Body of pancreas (tissue), 4 donors: Measurements from ENCODE around the gene RHD. TPM values are rescaled to one million over a fixed set of nuclear protein-coding genes. Genes with fewer than 3 reads are reported as not detected.

ENCODE experiments used
- ATAC-seq: fragments of 150-250 bp; one replicate; pipeline ENCODE4 v1.9.1; 2016
- DNase-seq, 4 donors: peaks; one replicate each; pipeline ENCODE4 v3.0.0-alpha.2; 2019
- H3K27ac ChIP-seq, 4 donors: fragments of 200-600 bp; sonication (generic); 1 replicate in 3 of 4; 2 replicates in 1 of 4; pipeline versions ENCODE4 v1.5.1 to v1.6.1; 2016 to 2019; ENCODE audit warnings: mild to moderate bottlenecking in 1 of 4, mixed read lengths in 1 of 4, moderate library complexity in 1 of 4
- H3K27me3 ChIP-seq, 2 donors: fragments of 200-600 bp; sonication (generic); one replicate each; pipeline ENCODE4 v1.6.0; 2016; ENCODE audit warnings: mild to moderate bottlenecking in 1 of 2
- H3K36me3 ChIP-seq, 2 donors: fragments of 200-600 bp; sonication (generic); replicated peaks in 1 of 2; 2 replicates each; pipeline ENCODE4 v1.5.1; 2016; ENCODE audit warnings: low read depth in 2 of 2; ENCODE audit not compliant: insufficient read depth in 1 of 2
- H3K4me1 ChIP-seq: fragments of 200-600 bp; sonication (generic); one replicate; pipeline ENCODE4 v1.6.0; 2016
- H3K4me3 ChIP-seq, 2 donors: fragments of 200-600 bp; sonication (generic); 1 replicate in 1 of 2; 2 replicates in 1 of 2; pipeline ENCODE4 v1.5.1; 2016 to 2019
- H3K9me3 ChIP-seq, 3 donors: fragments of 200-600 bp; sonication (generic); 1 replicate in 2 of 3; 2 replicates in 1 of 3; pipeline ENCODE4 v1.5.1; 2016
- CTCF ChIP-seq, 7 experiments: fragments of 450-650 bp in 4 of 7; fragments of 200-600 bp in 3 of 7; sonication (generic) in 3 of 7; IDR thresholded peaks; one replicate each; pipeline ENCODE4 v1.5.1; 2016 to 2019; ENCODE audit warnings: antibody characterized with exemption in 7 of 7
- POLR2A ChIP-seq, 3 donors: fragments of 450-650 bp; IDR thresholded peaks; one replicate each; pipeline ENCODE4 v1.6.1; 2016; ENCODE audit warnings: antibody characterized with exemption in 3 of 3, mild to moderate bottlenecking in 2 of 3
- WGBS, 2 donors: methylation state at CpG; one replicate each; pipeline ENCODE4 v1.1.5; 2017; 5-methylcytosine and 5-hydroxymethylcytosine counted together
- intact Hi-C: fragments of 100-400 bp; cut with DNase I; formaldehyde crosslinking; loops from one replicate; pipeline ENCODE4 v1.15.1; 2023
- total RNA-seq, 2 donors: library from RNA; depleted of rRNA; stranded (reverse); fragments of >200 nt; gene quantifications; one replicate each; pipeline ENCODE4 v1.1.0, GENCODE V29; 2016

RHD gene
- total RNA-seq, 2 donors from 2014 or later = not detected

- Histone ChIP-seq H3K27ac (no peak overlapping the region), H3K4me3 (no peak overlapping the region), H3K4me1 (peaks cover 30% of the 10 kb centered on the region), H3K36me3 (peaks cover 0 to 2% of the 10 kb centered on the region in 2 donors), H3K9me3 (no peaks in the 10 kb centered on the region), H3K27me3 (no peaks in the 10 kb centered on the region)
- intact Hi-C loops = loop anchor here (10.0 kb wide), 1 partner anchor 89 kb away; no protein-coding TSS in a partner anchor
- ATAC-seq = no peak
- TF ChIP-seq CTCF (IDR thresholded peaks at IDR 0.05) (no peak), POLR2A (IDR thresholded peaks at IDR 0.05) (no peak)
- DNase-seq = no peak
- WGBS, 2 donors = 81 to 83% methylated on average over 4 of the region's 4 CpGs
These were observed 71.6 kb downstream of the RHD start for GRCh38 chr1:25343872-25344271.

GRCh38 chr1:25347556-25347955, 75.2 kb downstream of the RHD start:
- intact Hi-C loops = loop anchor here (10.0 kb wide), 1 partner anchor 93 kb away; no protein-coding TSS in a partner anchor
- DNase-seq (no peak), ATAC-seq (no peak)
- Histone ChIP-seq H3K27me3 (no peaks in the 10 kb centered on the region), H3K9me3 (no peaks in the 10 kb centered on the region), H3K4me3 (no peak overlapping the region), H3K27ac (no peak overlapping the region), H3K4me1 (peaks cover 3% of the 10 kb centered on the region), H3K36me3 (peaks cover 0 to 4% of the 10 kb centered on the region in 2 donors)
- no peak for TF ChIP-seq CTCF (IDR thresholded peaks at IDR 0.05)
- TF ChIP-seq POLR2A (IDR thresholded peaks at IDR 0.05) = no peak
- WGBS, 2 donors = 36 to 55% methylated on average over 2 of the region's 2 CpGs

GRCh38 chr1:25349606-25350005, 77.3 kb downstream of the RHD start:
- H3K27ac ChIP-seq = no peak overlapping the region
- H3K9me3 ChIP-seq = no peaks in the 10 kb centered on the region
- no peak for TF ChIP-seq CTCF (IDR thresholded peaks at IDR 0.05)
- no peak for TF ChIP-seq POLR2A (IDR thresholded peaks at IDR 0.05)
- DNase-seq (no peak), ATAC-seq (no peak)
- 89% methylated on average over 3 of the region's 3 CpGs for WGBS, 2 donors
- H3K4me1 ChIP-seq = peaks cover 3% of the 10 kb centered on the region
- no peak overlapping the region for H3K4me3 ChIP-seq
- peaks cover 0 to 15% of the 10 kb centered on the region in 2 donors for H3K36me3 ChIP-seq
- H3K27me3 ChIP-seq = no peaks in the 10 kb centered on the region
- intact Hi-C loops = loop anchor here (10.0 kb wide), 1 partner anchor 95 kb away; no protein-coding TSS in a partner anchor

GRCh38 chr1:25355841-25356395, 83.6 kb downstream of the RHD start:
- Histone ChIP-seq H3K27ac (no peak overlapping the region), H3K4me1 (no peaks in the 10 kb centered on the region), H3K36me3 (peaks cover 0 to 18% of the 10 kb centered on the region in 2 donors), H3K4me3 (no peak overlapping the region), H3K27me3 (no peaks in the 10 kb centered on the region), H3K9me3 (no peaks in the 10 kb centered on the region)
- TF ChIP-seq POLR2A (IDR thresholded peaks at IDR 0.05) (no peak), CTCF (IDR thresholded peaks at IDR 0.05) (no peak)
- intact Hi-C loops = no loop called here
- ATAC-seq = no peak
- no peak for DNase-seq
- WGBS, 2 donors = 83 to 86% methylated on average over 6 of the region's 6 CpGs

- intact Hi-C loops = no loop called here
- ATAC-seq = no peak
These were observed 84.1 kb downstream of the RHD start for GRCh38 chr1:25356441-25356840.

More at GRCh38 chr1:25356441-25356840, 84.1 kb downstream of the RHD start:
- no peaks in the 10 kb centered on the region for H3K4me1 ChIP-seq
- H3K4me3 ChIP-seq = no peak overlapping the region
- DNase-seq = no peak
- H3K36me3 ChIP-seq = peaks cover 0 to 18% of the 10 kb centered on the region in 2 donors
- no peak for TF ChIP-seq POLR2A (IDR thresholded peaks at IDR 0.05)
- no peak for TF ChIP-seq CTCF (IDR thresholded peaks at IDR 0.05)
- H3K27ac ChIP-seq = no peak overlapping the region
- H3K9me3 ChIP-seq = no peaks in the 10 kb centered on the region
- H3K27me3 ChIP-seq = no peaks in the 10 kb centered on the region
